Naive thymus-derived CD4-positive, alpha-beta T cell (primary cell): ENCODE results near the gene MBD2. TPM values are rescaled to one million over a fixed set of nuclear protein-coding genes. Genes with fewer than 3 reads are reported as not detected.

ENCODE experiments used
- ATAC-seq: fragments of 150-1000 bp; cut with Tn5 transposase; 2 replicates; pipeline ENCODE4 v1.10.0; 2021; ENCODE audit warnings: mild to moderate bottlenecking, moderate library complexity
- CTCF ChIA-PET: fragments of 350-600 bp; sonication (Branson Sonifier 250); formaldehyde crosslinking; loops from one replicate; lab custom pipeline; 2021; ENCODE audit warnings: antibody characterized with exemption; lab: Charles Lee
- POLR2A ChIA-PET: fragments of 350-600 bp; sonication (Branson Sonifier 250); formaldehyde crosslinking; loops from one replicate; lab custom pipeline; 2021; ENCODE audit warnings: antibody characterized with exemption, inconsistent platforms; lab: Charles Lee
- DNase-seq, 9 donors: peaks; one replicate each; pipeline versions ENCODE4 v3.0.0 to v3.0.0-alpha.2; 2020 to 2022; ENCODE audit warnings: mixed read lengths in 1 of 9
- H3K27ac ChIP-seq: one replicate; pipeline ENCODE4 v1.7.0; 2013; ENCODE audit warnings: mild to moderate bottlenecking, low read depth, low read length, moderate library complexity
- H3K27me3 ChIP-seq, 2 donors: one replicate each; pipeline ENCODE4 v1.7.0; 2013; ENCODE audit warnings: low read length in 2 of 2, mild to moderate bottlenecking in 2 of 2, moderate library complexity in 2 of 2; ENCODE audit not compliant: control insufficient read depth in 2 of 2, insufficient read depth in 2 of 2
- H3K36me3 ChIP-seq, 3 experiments: 1 replicate in 2 of 3; 2 replicates in 1 of 3; pipeline ENCODE4 v1.7.0; 2013; ENCODE audit warnings: low read length in 3 of 3, mild to moderate bottlenecking in 3 of 3, moderate library complexity in 1 of 3; ENCODE audit not compliant: insufficient read depth in 3 of 3, control insufficient read depth in 2 of 3
- H3K4me1 ChIP-seq, 2 donors: one replicate each; pipeline ENCODE4 v1.7.0; 2013; ENCODE audit warnings: low read length in 2 of 2, mild to moderate bottlenecking in 2 of 2, moderate library complexity in 1 of 2; ENCODE audit not compliant: control insufficient read depth in 2 of 2, insufficient read depth in 2 of 2
- H3K4me3 ChIP-seq: 2 replicates; pipeline ENCODE4 v1.7.0; 2013; ENCODE audit warnings: mild to moderate bottlenecking, low read length
- H3K9me3 ChIP-seq, 3 experiments: 1 replicate in 2 of 3; 2 replicates in 1 of 3; pipeline ENCODE4 v1.7.0; 2013; ENCODE audit warnings: low read length in 3 of 3; ENCODE audit not compliant: control insufficient read depth in 2 of 3
- H3K27ac Mint-ChIP-seq, 9 donors: one replicate each; pipeline ENCODE4 v1.8.0; 2020 to 2022; ENCODE audit warnings: mixed read lengths in 9 of 9, mild to moderate bottlenecking in 8 of 9, moderate library complexity in 5 of 9, inconsistent platforms in 2 of 9
- H3K27me3 Mint-ChIP-seq, 5 donors: one replicate each; pipeline ENCODE4 v1.8.0; 2021 to 2022; ENCODE audit warnings: mixed read lengths in 5 of 5, mild to moderate bottlenecking in 1 of 5
- H3K36me3 Mint-ChIP-seq, 5 donors: one replicate each; pipeline ENCODE4 v1.8.0; 2020 to 2022; ENCODE audit warnings: mixed read lengths in 5 of 5, mild to moderate bottlenecking in 3 of 5, inconsistent platforms in 1 of 5
- H3K4me1 Mint-ChIP-seq, 7 donors: one replicate each; pipeline ENCODE4 v1.8.0; 2020 to 2022; ENCODE audit warnings: mixed read lengths in 7 of 7, mild to moderate bottlenecking in 3 of 7, inconsistent platforms in 1 of 7
- H3K4me3 Mint-ChIP-seq, 10 donors: one replicate each; pipeline ENCODE4 v1.8.0; 2020 to 2022; ENCODE audit warnings: mild to moderate bottlenecking in 10 of 10, mixed read lengths in 10 of 10, moderate library complexity in 6 of 10, inconsistent platforms in 2 of 10
- H3K9me3 Mint-ChIP-seq, 11 donors: one replicate each; pipeline ENCODE4 v1.8.0; 2020 to 2022; ENCODE audit warnings: mixed read lengths in 11 of 11, mild to moderate bottlenecking in 4 of 11, inconsistent platforms in 1 of 11, moderate library complexity in 1 of 11
- intact Hi-C, 2 donors: fragments of 100-400 bp; cut with micrococcal nuclease; formaldehyde crosslinking; loops; one replicate each; pipeline ENCODE4 v1.15.1; 2023
- polyA plus RNA-seq, 2 donors: library from polyadenylated mRNA; unstranded; fragments of 300-500 nt; fragmentation: Illumina TruSeq; gene quantifications; one replicate each; pipeline ENCODE4 v1.2.3, GENCODE V29; 2021
- total RNA-seq, 6 experiments: library from RNA in 5 of 6; stranded (reverse) in 5 of 6; gene quantifications; 1 replicate in 5 of 6; 2 replicates in 1 of 6; pipeline ENCODE4 v1.2.3 and lab custom pipeline; 2021 to 2026

Gene MBD2
- total and polyA plus RNA-seq, 7 experiments from 2014 or later, result 6.1 to 118 (median 73.7) TPM

DNA sequence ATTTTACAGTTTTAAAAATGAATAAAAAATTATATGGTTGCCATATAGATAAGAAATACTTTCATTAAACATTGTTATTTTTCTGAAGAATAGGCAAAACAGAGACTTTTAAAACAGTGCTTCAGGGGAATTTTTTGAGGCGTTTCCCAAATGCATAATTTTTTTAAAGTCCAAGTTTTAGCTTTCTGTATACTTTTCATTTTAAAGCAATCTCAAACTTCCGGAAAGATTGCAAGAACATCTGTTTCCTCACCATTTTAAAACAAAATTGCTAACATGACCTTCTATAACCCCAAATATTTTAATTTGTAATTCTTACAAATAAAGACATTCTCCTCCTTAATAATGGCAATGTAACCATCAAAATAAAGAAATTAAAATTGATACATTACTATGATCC, 15.1 kb upstream of the MBD2 start:
- Histone ChIP-seq H3K9me3 (no peaks in the 10 kb centered on the region), H3K27ac (no peak overlapping the region), H3K4me3 (no peak overlapping the region), H3K4me1 (no peaks in the 10 kb centered on the region), H3K27me3 (no peaks in the 10 kb centered on the region), H3K36me3 (no peaks in the 10 kb centered on the region)
- intact Hi-C loops, result no loop called here
- no peak overlapping the region for H3K27ac Mint-ChIP-seq
- ATAC-seq (no peak), DNase-seq (no peak)
- ChIA-PET POLR2A (no interaction called here), CTCF (no interaction called here)
- no peaks in the 10 kb centered on the region for H3K9me3 Mint-ChIP-seq
- peaks cover 0 to 6% (median 4%) of the 10 kb centered on the region in 7 donors for H3K4me1 Mint-ChIP-seq
- H3K4me3 Mint-ChIP-seq, result no peak overlapping the region
- H3K27me3 Mint-ChIP-seq, result peaks cover 0 to 19% (median 4%) of the 10 kb centered on the region in 5 donors
- peaks cover 0 to 2% (median 0%) of the 10 kb centered on the region in 5 donors for H3K36me3 Mint-ChIP-seq

DNA sequence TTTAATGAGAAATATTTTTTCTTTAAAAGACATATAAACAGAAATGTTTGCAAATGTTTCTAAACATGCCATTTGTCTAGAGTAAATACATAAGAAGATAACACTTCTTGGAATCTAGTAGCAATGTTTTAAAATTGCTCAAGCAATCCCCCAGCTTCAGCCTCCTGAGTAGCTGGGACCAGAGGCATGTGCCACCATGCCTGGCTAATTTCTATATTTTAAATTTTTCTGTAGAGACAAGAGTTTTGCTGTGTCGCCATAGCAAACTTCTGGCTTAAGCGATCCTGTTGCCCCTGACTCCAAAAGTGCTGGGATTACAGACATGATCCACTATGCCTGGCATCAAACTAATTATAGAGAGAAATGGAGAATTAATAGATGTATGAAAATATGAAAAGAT, 14.6 kb upstream of the MBD2 start:
- H3K27me3 Mint-ChIP-seq, result peaks cover 0 to 19% (median 4%) of the 10 kb centered on the region in 5 donors
- no peak overlapping the region for H3K4me3 ChIP-seq
- no peaks in the 10 kb centered on the region for H3K9me3 Mint-ChIP-seq
- H3K36me3 Mint-ChIP-seq, result peaks cover 0 to 2% (median 0%) of the 10 kb centered on the region in 5 donors
- no peak overlapping the region for H3K27ac ChIP-seq
- no peaks in the 10 kb centered on the region for H3K27me3 ChIP-seq
- H3K27ac Mint-ChIP-seq, result no peak overlapping the region
- CTCF ChIA-PET, result no interaction called here
- H3K4me3 Mint-ChIP-seq, result no peak overlapping the region
- H3K9me3 ChIP-seq, result no peaks in the 10 kb centered on the region
- DNase-seq (no peak), ATAC-seq (no peak)
- intact Hi-C loops, result no loop called here
- no peaks in the 10 kb centered on the region for H3K4me1 ChIP-seq
- POLR2A ChIA-PET, result no interaction called here
- peaks cover 0 to 6% (median 4%) of the 10 kb centered on the region in 7 donors for H3K4me1 Mint-ChIP-seq
- H3K36me3 ChIP-seq, result no peaks in the 10 kb centered on the region

DNA sequence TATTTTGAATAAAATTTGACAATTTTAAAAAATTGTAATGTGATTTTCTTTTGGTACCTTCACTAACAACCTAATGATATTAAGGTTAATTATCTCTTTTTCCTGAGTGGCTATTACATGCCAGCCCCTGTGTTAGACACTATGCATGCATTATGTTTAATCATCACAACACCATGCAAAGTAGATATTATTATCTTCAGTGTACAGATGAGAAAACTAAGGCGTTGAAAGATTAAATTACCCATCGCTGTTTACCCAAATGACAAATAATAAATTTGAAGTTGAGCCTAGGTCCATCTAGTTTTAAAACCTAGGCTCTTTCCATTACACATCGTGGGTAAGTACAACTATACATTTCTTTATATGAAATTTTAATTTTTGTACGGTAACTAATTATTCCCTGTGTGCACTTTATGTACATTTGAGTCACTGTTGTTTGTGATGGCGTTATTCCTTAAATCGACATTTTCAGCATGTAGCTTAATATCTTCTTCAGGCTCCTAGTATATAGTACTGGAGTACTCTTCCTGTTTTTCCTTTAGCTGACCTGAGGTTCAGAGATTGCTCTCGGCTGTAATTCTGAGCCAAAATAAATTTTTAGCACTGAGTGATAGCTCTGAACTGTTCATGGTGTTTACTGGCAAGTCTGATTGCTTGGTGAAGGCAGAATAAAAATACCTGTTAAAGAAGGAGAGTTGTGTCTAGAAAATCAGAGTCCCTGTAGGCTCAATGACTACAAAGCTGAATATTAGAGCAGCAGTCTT, 13.9 kb upstream of the MBD2 start:
- peaks cover 0 to 1% (median 0%) of the 10 kb centered on the region in 11 donors for H3K9me3 Mint-ChIP-seq
- Histone ChIP-seq H3K36me3 (no peaks in the 10 kb centered on the region), H3K4me1 (no peaks in the 10 kb centered on the region), H3K9me3 (no peaks in the 10 kb centered on the region), H3K27ac (no peak overlapping the region), H3K4me3 (no peak overlapping the region), H3K27me3 (no peaks in the 10 kb centered on the region)
- ChIA-PET POLR2A (no interaction called here), CTCF (interaction anchor here (0.6 kb wide), 1 partner anchor 12 kb away, joined by 4 read pairs; no protein-coding TSS in a partner anchor)
- DNase-seq, result no peak
- H3K27ac Mint-ChIP-seq, result no peak overlapping the region
- no peak for ATAC-seq
- peaks cover 0 to 6% (median 4%) of the 10 kb centered on the region in 7 donors for H3K4me1 Mint-ChIP-seq
- H3K27me3 Mint-ChIP-seq, result peaks cover 0 to 19% (median 4%) of the 10 kb centered on the region in 5 donors
- intact Hi-C loops, result no loop called here
- peaks cover 0 to 2% (median 0%) of the 10 kb centered on the region in 5 donors for H3K36me3 Mint-ChIP-seq
- H3K4me3 Mint-ChIP-seq, result no peak overlapping the region

DNA sequence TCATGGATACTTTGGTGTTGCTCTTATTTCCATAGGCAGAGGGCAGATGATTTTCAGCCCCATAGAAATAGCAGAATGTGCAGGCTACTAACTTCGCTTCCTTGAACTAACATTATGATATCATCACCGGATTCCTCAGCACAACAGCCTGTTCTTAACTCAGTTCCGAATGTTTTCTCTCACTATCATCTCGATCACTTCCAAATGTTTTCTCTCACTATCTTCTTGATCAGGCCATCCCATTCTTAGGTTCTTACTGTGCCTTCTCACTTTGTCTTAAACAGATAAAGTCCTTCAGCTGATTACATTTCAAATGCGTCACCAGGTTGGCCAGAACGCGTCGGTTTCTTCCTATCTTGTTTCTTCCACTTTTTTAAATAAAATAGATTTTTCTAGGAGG, 11.4 kb upstream of the MBD2 start:
- H3K9me3 Mint-ChIP-seq, result peaks cover 0 to 1% (median 0%) of the 10 kb centered on the region in 11 donors
- H3K4me1 ChIP-seq, result no peaks in the 10 kb centered on the region
- no peak overlapping the region for H3K27ac Mint-ChIP-seq
- ChIA-PET POLR2A (no interaction called here), CTCF (interaction anchor here (1.0 kb wide), 1 partner anchor 121 kb away, joined by 3 read pairs; no protein-coding TSS in a partner anchor)
- peaks cover 0 to 19% (median 4%) of the 10 kb centered on the region in 5 donors for H3K27me3 Mint-ChIP-seq
- intact Hi-C loops, result no loop called here
- peaks cover 0 to 6% (median 4%) of the 10 kb centered on the region in 7 donors for H3K4me1 Mint-ChIP-seq
- ATAC-seq, result no peak
- H3K36me3 ChIP-seq, result no peaks in the 10 kb centered on the region
- no peak for DNase-seq
- no peak overlapping the region for H3K4me3 ChIP-seq
- no peaks in the 10 kb centered on the region for H3K27me3 ChIP-seq
- H3K36me3 Mint-ChIP-seq, result peaks cover 0 to 2% (median 0%) of the 10 kb centered on the region in 5 donors
- no peak overlapping the region for H3K27ac ChIP-seq
- H3K4me3 Mint-ChIP-seq, result no peak overlapping the region
- no peaks in the 10 kb centered on the region for H3K9me3 ChIP-seq

GRCh38 chr18:54233747-54234146, 9.3 kb upstream of the MBD2 start:
- peaks cover 0 to 1% (median 0%) of the 10 kb centered on the region in 11 donors for H3K9me3 Mint-ChIP-seq
- H3K27me3 Mint-ChIP-seq, result peaks cover 0 to 19% (median 4%) of the 10 kb centered on the region in 5 donors
- Histone ChIP-seq H3K4me1 (no peaks in the 10 kb centered on the region), H3K27ac (no peak overlapping the region), H3K36me3 (no peaks in the 10 kb centered on the region), H3K27me3 (no peaks in the 10 kb centered on the region), H3K9me3 (no peaks in the 10 kb centered on the region), H3K4me3 (no peak overlapping the region)
- POLR2A ChIA-PET, result no interaction called here
- ATAC-seq, result no peak
- H3K27ac Mint-ChIP-seq, result no peak overlapping the region
- CTCF ChIA-PET, result no interaction called here
- peaks cover 0 to 2% (median 0%) of the 10 kb centered on the region in 5 donors for H3K36me3 Mint-ChIP-seq
- intact Hi-C loops, result no loop called here
- H3K4me1 Mint-ChIP-seq, result peaks cover 0 to 7% (median 0%) of the 10 kb centered on the region in 7 donors
- DNase-seq, result no peak
- no peak overlapping the region for H3K4me3 Mint-ChIP-seq

- ATAC-seq, result no peak
- Mint-ChIP-seq H3K4me3 (no peak overlapping the region), H3K27ac (no peak overlapping the region), H3K27me3 (peaks cover 0 to 16% (median 4%) of the 10 kb centered on the region in 5 donors), H3K4me1 (peaks cover 0 to 3% (median 0%) of the 10 kb centered on the region in 7 donors), H3K9me3 (peaks cover 0 to 1% (median 0%) of the 10 kb centered on the region in 11 donors), H3K36me3 (peaks cover 0 to 2% (median 0%) of the 10 kb centered on the region in 5 donors)
- H3K4me3 ChIP-seq, result no peak overlapping the region
- ChIA-PET POLR2A (no interaction called here), CTCF (no interaction called here)
- no peak for DNase-seq
- H3K4me1 ChIP-seq, result no peaks in the 10 kb centered on the region
- H3K36me3 ChIP-seq, result no peaks in the 10 kb centered on the region
- no peak overlapping the region for H3K27ac ChIP-seq
- intact Hi-C loops, result no loop called here
- no peaks in the 10 kb centered on the region for H3K9me3 ChIP-seq
- no peaks in the 10 kb centered on the region for H3K27me3 ChIP-seq
Measured at GRCh38 chr18:54233228-54233625, 8.8 kb upstream of the MBD2 start.
